Activated naive CD8-positive, alpha-beta T cell treated with anti-CD3 and anti-CD28 coated beads, Interleukin-2, amount 50 U/mL, for 16 hours (primary cell): ENCODE data around the gene PDCL2.
"Not testable (repeated sequence)": the region's sequence is repeated elsewhere in the genome, so short reads cannot be mapped to it uniquely, and the experiment has no call there.

Experiments used
- DNase-seq: peaks from one replicate; pipeline ENCODE4 v3.0.0-alpha.2; 2020; ENCODE audit warnings: low read depth, low spot score

PDCL2 gene

DNA sequence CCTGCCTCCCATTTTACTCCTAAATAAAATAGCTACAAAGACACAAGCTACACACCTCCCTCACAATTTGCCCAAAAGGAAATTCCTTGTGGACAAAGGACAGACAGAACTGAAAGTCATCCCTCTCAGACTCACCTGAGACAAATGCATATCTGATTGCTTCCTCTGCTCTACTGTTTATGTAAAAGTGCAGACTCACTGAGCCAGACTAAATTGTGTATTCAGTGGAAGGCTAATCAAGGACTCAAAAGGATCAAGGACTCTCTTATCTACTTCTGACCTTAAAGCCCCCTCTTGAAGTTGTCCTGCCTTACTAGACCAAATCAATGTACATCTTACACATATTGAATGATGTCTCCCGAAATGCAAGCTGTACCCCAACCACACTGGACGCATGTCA is 3.9 kb downstream of the PDCL2 start:
- no peak for DNase-seq

- DNase-seq: not testable (repeated sequence)
These were observed 9.3 kb downstream of the PDCL2 start for GRCh38 chr4:55582773-55583172.

GRCh38 chr4:55578341-55579010 is 13.6 kb downstream of the PDCL2 start:
- DNase-seq: no peak

GRCh38 chr4:55575513-55575912 is 16.5 kb downstream of the PDCL2 start:
- DNase-seq: no peak

DNA sequence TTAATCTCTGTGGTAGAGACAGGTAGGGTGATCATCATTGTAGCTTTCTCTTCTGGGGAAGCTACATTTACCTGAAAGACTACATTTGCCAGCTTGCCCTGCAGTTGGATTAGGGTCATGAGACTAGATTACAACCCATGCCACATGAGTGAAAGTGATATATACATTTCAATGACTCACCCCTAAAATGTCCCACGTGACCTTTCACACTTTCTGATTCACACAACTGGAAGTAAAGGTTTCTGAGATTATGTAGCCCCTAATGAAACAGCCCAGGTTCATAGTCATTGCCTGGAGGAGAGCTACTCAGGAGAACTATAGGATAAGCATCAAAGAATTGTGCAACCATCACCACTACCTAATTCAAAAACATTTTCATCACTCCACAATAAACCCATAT is 17.8 kb downstream of the PDCL2 start:
- DNase-seq: no peak

- DNase-seq: no peak
These were observed 20.2 kb downstream of the PDCL2 start for GRCh38 chr4:55571806-55572205.

DNA sequence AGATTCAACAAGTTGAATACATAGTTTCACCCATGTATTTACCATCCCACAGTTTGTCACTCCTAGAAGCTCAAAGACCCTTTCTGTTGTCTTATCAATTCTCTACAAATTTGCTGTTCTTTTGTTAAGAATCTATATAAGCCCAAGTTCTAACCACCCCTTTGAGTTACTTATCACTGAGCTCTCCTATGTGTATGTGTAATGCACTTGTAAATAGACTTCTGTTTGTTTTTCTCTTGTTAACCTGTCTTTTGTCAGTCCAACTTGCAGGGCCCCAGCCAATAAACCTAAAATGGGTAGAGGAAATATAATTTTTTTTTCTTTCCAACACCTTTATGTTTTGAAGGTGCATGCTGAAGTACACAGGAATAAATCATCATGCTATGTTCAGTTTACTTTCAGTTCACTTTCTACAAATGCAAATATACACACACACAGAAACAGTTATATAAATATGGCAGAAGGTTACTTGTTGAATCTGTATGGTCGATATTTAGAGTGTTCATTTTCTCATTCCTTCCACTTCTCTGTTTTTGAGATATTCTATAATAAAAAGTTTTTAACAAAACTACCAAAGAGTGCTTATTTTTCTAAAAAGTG is 23.0 kb downstream of the PDCL2 start:
- no peak for DNase-seq

- DNase-seq: no peak
These were observed 30.2 kb downstream of the PDCL2 start for GRCh38 chr4:55561889-55562288.

- DNase-seq: no peak
These were observed 31.9 kb downstream of the PDCL2 start for GRCh38 chr4:55560096-55560495.

DNA sequence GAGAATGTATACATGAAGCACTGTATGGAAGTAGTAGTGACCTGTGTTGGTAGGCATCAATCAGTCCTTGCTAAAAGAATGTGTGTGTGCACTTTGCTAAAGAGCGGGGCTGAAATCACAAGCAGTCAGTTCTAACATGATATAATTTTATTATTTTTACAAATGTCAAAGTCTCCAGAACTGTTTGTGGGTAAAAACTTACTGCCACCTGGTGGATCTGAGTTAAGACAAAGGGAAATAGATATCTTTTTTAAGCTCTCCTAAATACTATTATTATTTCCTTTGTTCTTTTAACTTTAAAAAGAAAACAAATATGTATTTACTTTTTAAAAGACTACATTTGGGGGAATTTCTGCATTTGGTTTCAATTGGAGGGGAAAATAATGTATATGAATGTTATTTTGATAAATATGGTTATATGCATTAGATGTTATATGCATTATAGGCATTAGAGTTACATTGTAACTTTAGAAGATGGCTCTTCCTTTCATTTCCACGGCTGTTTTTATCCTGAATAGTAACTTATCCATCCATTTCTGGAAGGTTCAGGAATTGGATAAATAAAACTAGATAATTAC is 37.5 kb downstream of the PDCL2 start:
- DNase-seq: no peak

DNA sequence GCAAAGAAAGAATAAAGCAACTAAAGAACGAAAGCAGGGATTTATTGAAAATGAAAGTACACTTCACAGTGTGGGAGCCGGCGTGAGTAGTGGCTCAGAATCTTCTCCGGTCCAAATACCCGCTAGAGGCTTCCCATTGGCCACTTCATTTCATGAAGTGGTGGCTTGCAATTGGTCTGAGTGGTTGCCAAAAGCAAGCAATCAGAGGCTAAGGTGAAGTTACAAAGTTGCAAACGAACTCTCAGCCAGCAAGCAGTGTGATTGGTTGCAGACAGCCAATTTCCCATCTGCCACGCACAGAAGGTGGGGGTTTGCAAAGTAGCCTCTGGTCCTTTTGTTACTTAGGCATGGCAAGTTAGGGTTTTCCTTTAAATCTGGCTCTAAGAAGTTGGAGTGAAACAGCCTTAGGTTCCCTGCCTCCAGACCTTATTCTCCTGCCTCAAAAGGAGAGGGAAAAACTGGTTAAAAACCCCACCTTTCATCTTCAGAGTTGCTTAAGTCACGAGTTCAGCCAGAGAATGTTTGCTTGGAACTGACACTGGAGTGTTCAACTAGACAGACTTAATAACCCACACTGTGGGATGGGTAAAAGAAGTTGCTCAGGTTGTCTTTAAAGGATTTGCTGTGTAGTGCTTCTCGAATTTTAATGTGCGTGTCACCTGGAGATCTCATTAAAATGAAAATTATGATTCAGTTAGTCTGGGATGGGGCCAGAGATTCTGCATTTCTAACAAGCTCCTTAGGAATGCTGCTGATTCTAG is 38.4 kb downstream of the PDCL2 start:
- DNase-seq: no peak

DNA sequence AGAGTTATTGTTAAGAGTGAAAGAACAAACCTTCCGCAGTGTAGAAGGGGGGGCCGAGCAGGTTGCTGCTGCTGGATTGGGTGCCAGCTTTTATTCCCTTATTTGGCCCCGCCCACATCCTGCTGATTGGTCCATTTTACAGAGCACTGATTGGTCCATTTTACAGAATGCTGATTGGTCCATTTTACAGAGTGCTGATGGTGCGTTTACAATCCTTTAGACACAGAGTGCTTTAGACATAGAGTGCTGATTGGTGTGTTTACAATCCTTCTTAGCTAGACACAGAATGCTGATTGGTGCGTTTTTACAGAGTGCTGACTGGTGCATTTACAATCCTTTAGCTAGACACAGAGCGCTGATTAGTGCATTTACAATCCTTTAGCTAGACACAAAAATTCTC is 40.1 kb downstream of the PDCL2 start:
- DNase-seq: not testable (repeated sequence)

DNA sequence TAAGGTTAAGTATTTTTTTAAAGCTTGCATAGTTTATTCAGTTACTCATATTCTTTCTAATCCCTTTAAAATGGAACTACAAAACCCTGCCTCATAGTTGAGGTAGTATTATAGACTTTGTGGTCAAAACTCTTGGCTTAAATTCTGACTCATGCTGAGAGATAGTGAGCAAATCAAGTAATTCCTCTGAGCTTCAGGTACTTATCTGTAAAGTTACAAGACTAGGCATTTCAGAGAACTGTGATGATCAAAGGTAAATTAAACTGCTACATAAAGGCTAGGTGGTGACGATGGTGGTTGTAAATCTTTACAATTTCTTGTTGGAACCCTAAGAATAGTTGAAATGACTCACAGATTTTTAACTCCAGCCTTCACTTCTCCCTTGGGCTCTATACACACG is 42.2 kb downstream of the PDCL2 start:
- no peak for DNase-seq

DNA sequence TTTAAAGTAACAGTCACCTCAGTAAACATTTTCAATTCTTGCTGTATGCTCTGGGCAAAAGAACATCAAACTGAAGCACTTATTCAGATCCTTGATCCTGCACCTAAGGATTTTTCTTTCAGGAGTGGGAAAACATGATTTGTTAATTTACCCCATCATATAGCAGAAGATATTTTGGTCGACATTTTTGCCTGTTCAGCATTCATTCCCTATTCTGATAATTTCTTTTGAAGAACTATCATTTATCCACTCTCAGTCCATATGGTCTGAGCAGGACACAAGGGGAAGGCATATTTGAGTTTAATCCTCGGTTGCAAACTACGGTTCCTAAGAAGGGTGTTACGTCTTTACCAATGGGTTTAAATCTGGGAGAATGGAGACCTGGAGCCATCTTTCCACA is 44.1 kb downstream of the PDCL2 start:
- no peak for DNase-seq

- no peak for DNase-seq
These were observed 44.6 kb downstream of the PDCL2 start for GRCh38 chr4:55547466-55547770.

GRCh38 chr4:55546756-55547465 is 45.1 kb downstream of the PDCL2 start, which contains the start of gene CLOCK:
Gene CLOCK, minus strand, starts transcription at chr4:55546909. Its CDS starts 64,124 bp downstream, at chr4:55482785.
- peak; percentile 54 for DNase-seq

DNA sequence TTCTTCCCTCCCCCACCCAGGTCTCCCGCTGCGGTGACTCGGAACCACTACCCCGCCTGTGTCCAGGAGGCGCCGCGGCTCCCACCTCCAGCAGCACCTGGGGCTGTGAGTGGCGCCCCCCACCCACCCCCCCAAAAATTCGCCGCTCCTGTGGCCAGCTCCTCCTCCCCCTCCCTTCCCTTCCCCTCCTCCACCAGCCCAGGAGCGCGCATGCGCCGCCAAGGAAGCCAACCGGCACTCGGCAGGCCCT is 45.6 kb downstream of the PDCL2 start:
- DNase-seq: no peak

DNA sequence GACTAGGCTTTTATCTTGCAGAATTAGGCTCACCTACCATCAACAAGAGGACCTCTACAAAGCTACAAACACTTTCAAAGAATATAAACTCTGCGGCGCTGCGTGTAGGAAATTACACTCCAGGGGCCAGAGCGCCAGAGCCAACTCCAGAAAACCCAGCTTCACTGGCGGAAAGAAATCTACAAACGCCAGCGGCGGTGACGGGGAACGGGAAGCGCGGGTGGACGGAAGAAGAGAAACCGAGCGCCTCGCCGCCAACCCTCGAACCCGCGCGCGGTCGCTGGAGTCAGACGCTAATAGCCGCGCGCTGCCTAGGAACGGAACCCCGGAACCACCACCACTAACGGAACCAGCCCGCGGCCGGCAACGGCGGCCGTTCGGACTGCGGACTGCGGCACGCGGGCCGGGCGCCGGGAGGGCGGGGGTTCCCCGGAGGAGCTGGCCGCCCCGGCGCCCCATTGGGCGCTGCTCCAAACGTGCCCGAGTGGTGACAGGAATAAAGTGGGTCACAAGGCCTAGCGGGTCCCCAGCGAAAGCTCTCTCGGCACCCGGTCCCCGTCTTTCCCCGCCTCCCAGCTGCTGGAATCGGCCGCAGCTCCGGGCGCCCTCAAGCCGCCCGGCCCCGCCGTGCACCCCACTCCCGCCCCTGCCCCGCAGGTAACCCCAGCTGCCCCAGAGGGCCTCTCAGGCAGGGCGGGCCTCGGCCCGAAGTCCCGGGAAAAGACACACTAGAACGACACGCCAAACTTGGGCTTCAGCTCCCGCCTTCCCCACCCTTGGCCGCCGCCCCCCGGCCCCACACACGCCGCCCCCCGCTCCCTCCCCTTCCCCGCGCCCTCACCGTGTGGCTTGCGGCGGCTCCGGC is 46.2 kb downstream of the PDCL2 start:
- peak; percentile 23 for DNase-seq

DNA sequence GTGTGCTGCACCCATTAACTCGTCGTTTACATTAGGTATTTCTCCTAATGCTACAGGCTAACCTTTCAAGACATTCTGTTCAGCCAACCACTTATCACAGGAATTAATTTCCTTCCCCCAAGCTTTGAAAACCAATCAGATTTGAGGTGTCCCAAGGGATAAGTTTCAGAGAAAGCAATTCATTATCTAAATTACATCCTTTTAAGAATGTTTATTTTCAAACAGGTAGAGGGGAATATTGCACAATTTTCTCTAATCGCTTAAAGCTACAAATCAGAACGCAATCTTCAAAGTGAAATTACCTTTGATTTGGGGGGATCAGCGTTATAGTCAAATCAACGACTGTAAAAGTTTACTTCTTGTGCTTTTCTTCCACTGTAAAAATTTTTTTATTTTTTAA is 46.9 kb downstream of the PDCL2 start:
- no peak for DNase-seq

DNA sequence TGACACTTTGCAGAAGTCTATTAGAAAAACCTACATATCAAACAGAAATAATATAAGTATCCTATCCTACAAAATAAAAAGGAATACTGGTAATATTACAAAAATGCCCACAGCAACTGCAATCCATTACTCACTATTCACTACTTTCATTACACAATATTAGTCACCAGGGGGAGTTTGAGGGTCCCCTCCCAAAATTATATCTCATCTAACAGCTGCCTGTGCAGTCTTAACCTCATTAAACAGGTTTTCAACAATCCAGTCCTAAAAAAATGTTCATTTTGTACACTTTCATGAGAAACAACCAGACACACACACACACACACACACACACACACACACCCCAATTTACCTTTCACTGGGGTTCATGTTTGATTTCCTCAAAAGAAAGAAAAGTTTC is 48.2 kb downstream of the PDCL2 start:
- DNase-seq: no peak

DNA sequence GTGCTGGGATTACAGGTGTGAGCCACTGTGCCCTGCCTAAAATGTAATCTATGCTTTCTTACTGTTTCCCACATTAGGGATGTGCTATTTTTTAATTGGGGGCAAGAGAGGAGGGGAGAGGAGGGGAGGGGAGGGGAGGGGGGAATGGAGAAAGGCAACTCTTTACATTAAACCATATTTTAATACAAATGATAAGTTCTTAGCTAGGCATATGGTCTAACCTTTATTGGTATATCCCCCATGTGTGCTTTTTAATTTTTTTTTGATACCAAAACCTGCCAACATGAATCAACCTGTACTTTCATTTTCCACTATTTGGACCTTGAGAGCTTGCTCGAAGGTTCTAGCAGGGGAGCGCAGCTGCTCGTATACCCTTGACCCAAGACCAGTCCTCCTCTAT is 51.8 kb downstream of the PDCL2 start:
- DNase-seq: no peak
